HG03439 (cell line): ENCODE data around the gene UGT2B7.
"Not testable (repeated sequence)": the region's sequence is repeated elsewhere in the genome, so short reads cannot be mapped to it uniquely, and the experiment has no call there.

Experiments used
- ATAC-seq: cut with Tn5 transposase; IDR thresholded peaks from one replicate; pipeline ENCODE4 v1.9.1; 2021; ENCODE audit warnings: mild to moderate bottlenecking, moderate library complexity; ENCODE audit not compliant: unreplicated experiment

Gene UGT2B7

GRCh38 chr4:69096111-69096656 lies at the start of gene UGT2B7:
Gene UGT2B7, plus strand, starts transcription at chr4:69096474. Its CDS starts 47 bp downstream, at chr4:69096521.
- no peak for ATAC-seq

DNA sequence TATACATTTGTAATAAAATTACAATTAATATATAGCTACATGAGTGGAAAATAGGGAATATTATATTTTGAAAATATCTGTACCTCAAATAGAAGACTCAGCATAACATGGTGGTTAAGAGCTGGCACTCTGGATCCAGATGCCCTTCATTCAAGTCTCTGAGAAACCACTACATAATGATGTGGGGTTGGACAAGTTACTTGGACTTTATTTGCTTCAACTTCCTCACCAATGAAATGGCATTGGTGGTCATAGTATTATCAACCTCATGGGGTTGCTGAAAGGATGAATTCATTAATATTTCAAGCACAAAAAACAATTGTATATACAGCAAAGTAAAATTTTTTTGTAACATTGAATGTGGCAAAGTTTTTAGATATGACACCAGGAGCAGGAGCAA lies 46.4 kb upstream of the UGT2B7 start:
- ATAC-seq = no peak

GRCh38 chr4:69050853-69051575 lies 45.3 kb upstream of the UGT2B7 start:
- not testable (repeated sequence) for ATAC-seq

DNA sequence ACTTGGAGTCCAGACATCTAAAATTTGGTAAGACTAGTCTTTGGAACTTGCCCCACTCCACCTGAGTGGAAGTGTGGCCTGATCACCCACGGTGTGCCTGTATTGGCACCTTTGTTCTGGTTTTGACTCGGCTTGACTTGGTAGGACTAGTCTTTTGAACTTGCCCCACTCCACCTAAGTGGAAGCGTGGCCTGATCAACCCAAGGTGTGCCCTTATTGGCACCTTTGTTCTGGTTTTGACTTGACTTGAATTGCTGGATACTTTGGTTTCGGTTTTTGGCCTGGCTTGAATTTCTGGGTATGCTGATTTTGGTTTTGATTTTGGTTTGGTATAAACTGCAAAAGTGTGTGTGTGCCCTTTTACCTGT lies 44.7 kb upstream of the UGT2B7 start:
- no peak for ATAC-seq

- not testable (repeated sequence) for ATAC-seq
Observed at GRCh38 chr4:69053309-69053885, 42.9 kb upstream of the UGT2B7 start.

DNA sequence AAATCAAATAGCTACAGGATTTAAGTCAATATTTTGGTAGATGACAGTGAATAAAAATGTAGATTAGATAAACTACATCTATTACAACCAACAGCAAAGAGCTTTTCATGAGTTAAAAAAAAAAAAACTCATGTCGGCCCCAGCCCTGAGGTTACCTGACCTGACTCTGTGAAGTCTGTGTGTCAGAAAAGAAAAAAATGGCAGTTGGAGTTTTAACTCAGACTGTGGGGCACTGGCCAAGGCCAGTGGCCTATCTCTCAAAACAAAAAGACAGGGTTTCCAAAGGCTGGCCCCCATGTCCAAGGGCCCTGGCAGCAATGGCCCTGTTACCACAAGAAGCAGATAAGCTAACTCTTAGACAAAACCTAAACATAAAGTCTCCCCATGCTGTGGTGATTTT lies 42.2 kb upstream of the UGT2B7 start:
- not testable (repeated sequence) for ATAC-seq

GRCh38 chr4:69054578-69055200 lies 41.6 kb upstream of the UGT2B7 start:
- no peak for ATAC-seq

DNA sequence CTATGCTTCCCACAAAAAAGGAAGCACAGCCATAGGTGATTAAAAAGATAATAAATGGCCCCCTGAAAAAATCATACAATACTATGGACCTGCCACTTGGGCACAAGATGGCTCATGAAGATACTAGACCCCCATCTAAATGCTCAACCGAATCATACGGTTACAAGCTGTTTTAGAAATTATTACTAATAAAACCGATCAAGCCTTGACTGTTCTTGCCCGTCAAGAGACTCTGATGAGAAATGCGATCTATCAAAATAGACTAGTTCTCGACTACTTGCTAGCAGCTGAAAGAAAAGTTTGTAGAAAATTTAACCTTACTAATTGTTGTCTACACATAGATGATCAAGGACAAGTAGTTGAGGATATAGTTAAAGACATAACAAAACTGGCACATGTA lies 40.1 kb upstream of the UGT2B7 start:
- no peak for ATAC-seq

- ATAC-seq = no peak
Observed at GRCh38 chr4:69056921-69057550, 39.2 kb upstream of the UGT2B7 start.

- ATAC-seq = no peak
Observed at GRCh38 chr4:69057620-69058409, 38.5 kb upstream of the UGT2B7 start.

DNA sequence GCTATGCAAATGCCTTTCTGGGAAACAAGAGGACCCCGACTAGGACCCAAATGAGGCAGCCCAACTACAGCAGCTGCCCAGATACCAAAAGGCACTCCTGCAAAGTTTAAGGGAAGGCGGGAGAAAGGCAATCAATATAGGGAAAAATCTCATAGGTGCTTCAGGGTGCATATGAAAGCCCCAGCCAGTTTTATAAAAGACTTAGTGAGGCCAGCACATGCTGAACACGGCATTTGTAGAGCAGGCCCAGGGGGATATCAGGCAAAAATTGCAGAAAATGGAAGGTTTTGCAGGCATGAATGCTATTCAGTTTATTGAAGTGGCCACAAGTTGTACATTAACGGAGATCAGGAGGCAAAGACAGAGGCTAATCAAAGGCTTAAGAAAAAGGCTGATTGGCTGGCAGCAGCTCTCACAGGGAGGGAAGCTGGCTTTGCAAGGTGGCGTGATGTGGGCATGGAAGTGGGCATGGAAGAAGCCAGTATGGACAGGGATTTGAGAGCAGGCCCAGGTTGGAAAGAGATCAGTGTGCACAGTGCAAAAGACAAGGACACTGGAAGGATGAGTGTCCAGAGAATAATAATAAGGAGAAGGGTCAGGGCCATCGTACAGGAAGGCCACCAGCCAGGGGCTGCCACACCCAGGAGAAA lies 37.7 kb upstream of the UGT2B7 start:
- ATAC-seq = no peak

- ATAC-seq = no peak
Observed at GRCh38 chr4:69060651-69061308, 35.5 kb upstream of the UGT2B7 start.

GRCh38 chr4:69064391-69064790 lies 31.9 kb upstream of the UGT2B7 start:
- no peak for ATAC-seq

- ATAC-seq = no peak
Observed at GRCh38 chr4:69066945-69067344, 29.3 kb upstream of the UGT2B7 start.

DNA sequence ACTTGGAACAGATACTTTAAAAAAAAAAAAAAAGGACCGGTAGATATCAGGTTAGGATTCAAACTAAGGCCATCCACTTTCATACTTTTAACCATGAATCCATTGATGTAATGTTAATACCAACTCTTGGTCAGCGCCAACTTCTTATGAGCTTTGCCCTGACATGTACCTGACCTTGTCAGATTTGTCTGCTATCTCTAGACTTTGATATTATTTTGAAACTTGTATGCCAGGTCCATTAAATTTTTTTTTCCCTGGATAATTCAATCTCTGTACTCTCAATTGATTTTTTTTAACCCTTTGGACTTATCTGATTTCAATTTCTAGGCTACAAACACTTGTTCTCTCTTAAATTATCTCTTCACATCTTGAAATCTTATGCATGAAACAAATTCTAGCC lies 27.2 kb upstream of the UGT2B7 start:
- ATAC-seq = no peak

DNA sequence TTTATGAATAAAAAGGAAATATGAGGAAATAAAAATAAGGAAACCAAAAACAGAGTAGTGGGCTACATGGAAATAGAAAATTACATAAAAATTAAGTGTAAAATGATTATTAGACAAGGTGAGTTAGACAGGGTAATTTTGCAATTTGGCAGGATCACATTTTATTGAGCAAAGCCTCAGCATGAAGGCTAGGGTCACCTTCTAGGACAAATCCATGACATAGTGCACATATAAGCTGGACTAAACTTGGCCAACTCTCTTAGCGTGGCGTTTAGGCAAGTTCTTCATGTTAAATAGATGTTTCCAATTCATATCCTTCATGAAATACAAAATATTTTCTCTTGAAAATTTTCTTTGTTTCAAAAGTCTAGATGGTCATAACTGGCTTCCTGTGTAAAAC lies 25.7 kb upstream of the UGT2B7 start:
- no peak for ATAC-seq

- no peak for ATAC-seq
Observed at GRCh38 chr4:69071286-69071685, 25.0 kb upstream of the UGT2B7 start.

DNA sequence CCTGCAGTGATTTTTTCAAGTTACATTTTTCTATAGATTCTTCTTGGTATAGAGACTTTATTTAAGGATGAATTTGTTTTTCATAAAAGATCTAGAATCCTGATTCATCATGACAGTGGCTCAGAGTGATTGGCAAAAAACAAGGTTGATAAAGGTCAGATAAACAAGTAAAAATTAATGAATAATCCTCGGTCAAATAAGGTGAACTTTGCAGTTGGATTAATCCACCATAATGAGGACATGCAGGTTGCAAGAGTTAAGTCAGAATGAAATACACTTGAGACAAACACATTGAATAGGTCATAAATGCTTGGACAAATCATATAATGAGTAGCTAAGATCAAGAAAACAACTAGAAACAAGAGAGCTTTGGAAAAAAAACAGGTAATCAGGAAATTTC lies 22.9 kb upstream of the UGT2B7 start:
- ATAC-seq = no peak

DNA sequence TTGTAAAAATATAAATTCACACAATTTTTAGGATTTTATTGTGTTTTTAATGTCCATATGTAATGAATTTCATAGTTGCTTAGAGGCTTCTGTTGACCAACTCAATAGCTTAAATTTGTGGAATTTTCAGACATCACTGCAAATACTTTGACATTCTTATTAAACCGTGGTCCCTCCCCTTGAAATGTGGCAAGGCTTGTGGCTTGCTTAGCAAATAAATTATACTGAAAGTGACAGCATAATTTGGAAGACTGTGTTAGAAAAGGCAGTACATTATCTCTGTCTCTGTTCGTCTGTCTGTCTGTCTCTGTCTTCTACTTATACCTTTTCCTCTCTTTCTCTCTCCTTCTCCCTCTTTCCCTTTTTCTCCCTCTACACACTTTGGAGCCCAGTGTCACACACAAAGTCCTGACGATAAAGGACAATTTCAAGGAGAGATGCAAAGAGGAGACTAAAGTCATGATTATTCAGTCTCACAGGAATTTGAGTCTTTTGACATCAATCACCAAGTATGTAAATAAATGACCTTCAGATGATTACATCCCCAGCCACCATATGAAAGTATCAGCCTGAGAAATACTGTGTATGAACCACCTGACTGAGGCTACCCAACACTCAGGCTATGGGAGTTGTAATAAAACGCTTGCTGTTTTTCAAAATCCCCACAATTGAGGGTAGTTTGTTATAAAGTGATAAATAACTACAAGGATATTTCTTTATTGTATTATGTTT lies 21.0 kb upstream of the UGT2B7 start:
- ATAC-seq = no peak
